Mesothelial cell of epicardium (in vitro differentiated cells): ENCODE data around the gene NKAIN2. TPM values are rescaled to one million over a fixed set of nuclear protein-coding genes. Genes with fewer than 3 reads are reported as not detected.

Source experiments
- DNase-seq, 2 experiments: peaks; one replicate each; pipeline ENCODE4 v3.0.0; 2021; ENCODE audit warnings: low spot score in 2 of 2; ENCODE audit not compliant: unreplicated experiment in 2 of 2
- H3K27ac Mint-ChIP-seq: 2 replicates; pipeline ENCODE4 v1.8.0; 2021; ENCODE audit warnings: mixed read lengths
- H3K27me3 Mint-ChIP-seq: 2 replicates; pipeline ENCODE4 v1.8.0; 2021; ENCODE audit warnings: low read depth, mixed read lengths
- H3K36me3 Mint-ChIP-seq: 2 replicates; pipeline ENCODE4 v1.8.0; 2021; ENCODE audit warnings: mixed read lengths
- H3K4me1 Mint-ChIP-seq: 2 replicates; pipeline ENCODE4 v1.8.0; 2021; ENCODE audit warnings: mixed read lengths
- H3K4me3 Mint-ChIP-seq: 2 replicates; pipeline ENCODE4 v1.8.0; 2021; ENCODE audit warnings: mild to moderate bottlenecking, moderate library complexity, mixed read lengths
- H3K9me3 Mint-ChIP-seq: 2 replicates; pipeline ENCODE4 v1.8.0; 2021; ENCODE audit warnings: mixed read lengths
- total RNA-seq: library from RNA; stranded (reverse); gene quantifications from 3 replicates; pipeline ENCODE4 v1.2.1, GENCODE V29; 2021
- TF ChIP-seq, protein P1 (sequence below): fragments of 200-600 bp; sonication (generic); IDR thresholded peaks from one replicate; pipeline ENCODE4 v1.5.0; 2021; ENCODE audit warnings: antibody characterized with exemption; ENCODE audit not compliant: unreplicated experiment

NKAIN2 gene
- total RNA-seq, 1 donor from 2014 or later: 1.6 TPM

- H3K9me3 Mint-ChIP-seq: peaks cover 5% of the 10 kb centered on the region
- no peak overlapping the region for H3K4me3 Mint-ChIP-seq
- no peak for DNase-seq
- H3K36me3 Mint-ChIP-seq: no peaks in the 10 kb centered on the region
- no peaks in the 10 kb centered on the region for H3K4me1 Mint-ChIP-seq
- TF ChIP-seq, protein P1, sequence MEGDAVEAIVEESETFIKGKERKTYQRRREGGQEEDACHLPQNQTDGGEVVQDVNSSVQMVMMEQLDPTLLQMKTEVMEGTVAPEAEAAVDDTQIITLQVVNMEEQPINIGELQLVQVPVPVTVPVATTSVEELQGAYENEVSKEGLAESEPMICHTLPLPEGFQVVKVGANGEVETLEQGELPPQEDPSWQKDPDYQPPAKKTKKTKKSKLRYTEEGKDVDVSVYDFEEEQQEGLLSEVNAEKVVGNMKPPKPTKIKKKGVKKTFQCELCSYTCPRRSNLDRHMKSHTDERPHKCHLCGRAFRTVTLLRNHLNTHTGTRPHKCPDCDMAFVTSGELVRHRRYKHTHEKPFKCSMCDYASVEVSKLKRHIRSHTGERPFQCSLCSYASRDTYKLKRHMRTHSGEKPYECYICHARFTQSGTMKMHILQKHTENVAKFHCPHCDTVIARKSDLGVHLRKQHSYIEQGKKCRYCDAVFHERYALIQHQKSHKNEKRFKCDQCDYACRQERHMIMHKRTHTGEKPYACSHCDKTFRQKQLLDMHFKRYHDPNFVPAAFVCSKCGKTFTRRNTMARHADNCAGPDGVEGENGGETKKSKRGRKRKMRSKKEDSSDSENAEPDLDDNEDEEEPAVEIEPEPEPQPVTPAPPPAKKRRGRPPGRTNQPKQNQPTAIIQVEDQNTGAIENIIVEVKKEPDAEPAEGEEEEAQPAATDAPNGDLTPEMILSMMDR: no peak
- no peak overlapping the region for H3K27ac Mint-ChIP-seq
- peaks cover 16% of the 10 kb centered on the region for H3K27me3 Mint-ChIP-seq
Observed at GRCh38 chr6:124775121-124775520, 971.5 kb downstream of the NKAIN2 start.

GRCh38 chr6:124777863-124778262 lies 974.2 kb downstream of the NKAIN2 start:
- DNase-seq: no peak
- Mint-ChIP-seq H3K4me1 (no peaks in the 10 kb centered on the region), H3K9me3 (peaks cover 5% of the 10 kb centered on the region), H3K27ac (no peak overlapping the region), H3K36me3 (no peaks in the 10 kb centered on the region), H3K4me3 (no peak overlapping the region), H3K27me3 (peaks cover 19% of the 10 kb centered on the region)
- TF ChIP-seq, protein P1: no peak

GRCh38 chr6:124780623-124781022 lies 977.0 kb downstream of the NKAIN2 start:
- H3K27me3 Mint-ChIP-seq: peaks cover 33% of the 10 kb centered on the region
- TF ChIP-seq, protein P1: no peak
- H3K9me3 Mint-ChIP-seq: peaks cover 17% of the 10 kb centered on the region
- no peaks in the 10 kb centered on the region for H3K4me1 Mint-ChIP-seq
- DNase-seq: no peak
- no peak overlapping the region for H3K4me3 Mint-ChIP-seq
- H3K36me3 Mint-ChIP-seq: no peaks in the 10 kb centered on the region
- H3K27ac Mint-ChIP-seq: no peak overlapping the region

- Mint-ChIP-seq H3K9me3 (peaks cover 17% of the 10 kb centered on the region), H3K27ac (no peak overlapping the region), H3K27me3 (peaks cover 46% of the 10 kb centered on the region), H3K4me1 (no peaks in the 10 kb centered on the region), H3K4me3 (no peak overlapping the region), H3K36me3 (no peaks in the 10 kb centered on the region)
- no peak for DNase-seq
- TF ChIP-seq, protein P1: no peak
Observed at GRCh38 chr6:124783344-124783743, 979.7 kb downstream of the NKAIN2 start.

DNA sequence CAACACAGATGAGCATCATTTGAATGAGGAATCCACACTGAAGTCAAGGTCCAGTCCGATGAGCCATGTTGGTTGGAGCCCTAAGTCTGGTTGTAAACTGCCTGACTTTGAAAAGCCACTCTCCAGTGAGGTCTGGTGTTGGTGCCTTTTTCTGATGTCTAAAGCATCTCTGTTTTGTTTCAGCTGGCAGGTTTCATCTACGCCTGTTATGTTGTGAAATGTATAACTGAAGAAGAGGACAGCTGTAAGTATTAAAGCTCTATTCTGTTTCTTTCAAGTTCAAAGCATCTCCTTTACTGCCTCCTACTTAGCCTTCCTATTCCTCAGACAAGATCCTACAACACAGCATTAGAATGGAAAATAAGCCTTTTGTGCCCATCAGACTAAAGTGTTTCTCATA lies 987.5 kb downstream of the NKAIN2 start:
- Mint-ChIP-seq H3K4me3 (no peak overlapping the region), H3K27ac (no peak overlapping the region), H3K36me3 (no peaks in the 10 kb centered on the region), H3K9me3 (no peaks in the 10 kb centered on the region), H3K4me1 (peaks cover 6% of the 10 kb centered on the region), H3K27me3 (peaks cover 40% of the 10 kb centered on the region)
- TF ChIP-seq, protein P1: no peak
- DNase-seq: no peak

DNA sequence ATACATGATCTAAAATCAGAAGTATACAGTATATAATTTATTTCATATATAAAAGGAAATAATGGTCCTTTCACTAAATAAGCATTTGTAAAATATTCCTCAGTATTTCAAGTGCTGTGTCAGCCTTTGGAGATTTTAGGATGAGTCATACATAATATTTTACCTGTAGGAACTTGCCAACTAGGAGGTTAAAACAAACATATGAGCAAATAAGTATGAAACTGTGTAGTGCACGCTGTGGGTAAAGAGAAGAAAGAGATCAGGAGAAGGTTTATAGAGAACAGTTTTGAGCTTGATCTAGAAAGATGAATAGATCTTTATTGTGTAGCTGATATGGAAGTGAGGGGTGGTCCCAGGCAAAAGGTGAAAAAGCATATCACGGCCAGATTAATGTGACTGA lies 988.7 kb downstream of the NKAIN2 start:
- H3K4me3 Mint-ChIP-seq: no peak overlapping the region
- TF ChIP-seq, protein P1: no peak
- DNase-seq: no peak
- H3K9me3 Mint-ChIP-seq: no peaks in the 10 kb centered on the region
- H3K36me3 Mint-ChIP-seq: no peaks in the 10 kb centered on the region
- peaks cover 33% of the 10 kb centered on the region for H3K27me3 Mint-ChIP-seq
- peaks cover 6% of the 10 kb centered on the region for H3K4me1 Mint-ChIP-seq
- H3K27ac Mint-ChIP-seq: no peak overlapping the region
